SHP77 treated with DMSO at 0.1 percent for 48 hours (cell line): ENCODE data around the gene RAD51D.
"Not testable (repeated sequence)": the region's sequence is repeated elsewhere in the genome, so short reads cannot be mapped to it uniquely, and the experiment has no call there.

Experiments used
- DNase-seq: peaks from one replicate; lab custom pipeline; 2025; lab: John Stamatoyannopoulos, UW

RAD51D gene

DNA sequence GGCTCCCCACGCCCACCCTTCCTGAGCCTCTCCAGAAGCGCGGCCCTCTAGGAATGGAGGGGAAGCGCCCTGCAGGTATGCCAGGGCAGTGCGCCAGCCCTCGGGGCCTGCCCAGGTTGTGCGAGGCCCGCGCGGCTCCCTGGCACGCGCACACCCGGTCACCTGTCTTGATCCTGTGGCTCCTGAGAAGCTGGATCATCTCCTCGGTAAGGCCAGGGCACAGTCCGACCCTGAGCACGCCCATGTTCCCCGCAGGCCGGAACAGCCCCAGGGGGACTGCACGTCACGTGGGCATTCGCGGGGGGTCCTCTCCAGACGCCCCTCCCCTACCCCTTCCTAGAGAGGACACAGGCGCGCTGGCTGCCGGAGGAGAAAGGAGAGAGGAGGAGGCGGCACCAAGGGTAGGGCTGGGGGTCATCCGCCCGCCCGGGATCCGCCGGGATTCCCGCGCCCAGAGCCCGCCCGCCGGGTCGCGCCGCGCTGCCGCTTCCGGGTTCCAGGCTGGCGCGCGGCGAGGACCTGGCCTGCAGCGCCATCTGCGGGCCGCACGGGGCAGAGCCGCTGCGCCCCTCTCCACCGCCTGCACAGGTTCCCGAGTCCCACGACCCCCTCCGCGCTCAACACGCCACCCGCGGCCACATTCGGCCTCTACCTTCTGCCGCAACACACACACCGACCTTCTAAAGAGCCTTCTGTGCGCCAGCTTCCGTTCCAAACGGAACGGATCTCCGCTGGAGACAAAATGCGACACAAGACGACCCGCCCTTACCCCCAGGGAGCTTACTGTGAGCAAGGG, at the start of gene RAD51D:
TSS of gene RAD51D (minus strand) at position 491 of the 796 bp plus-strand sequence. CDS start at position 244, 247 bp downstream.
- DNase-seq = peak; percentile 43

DNA sequence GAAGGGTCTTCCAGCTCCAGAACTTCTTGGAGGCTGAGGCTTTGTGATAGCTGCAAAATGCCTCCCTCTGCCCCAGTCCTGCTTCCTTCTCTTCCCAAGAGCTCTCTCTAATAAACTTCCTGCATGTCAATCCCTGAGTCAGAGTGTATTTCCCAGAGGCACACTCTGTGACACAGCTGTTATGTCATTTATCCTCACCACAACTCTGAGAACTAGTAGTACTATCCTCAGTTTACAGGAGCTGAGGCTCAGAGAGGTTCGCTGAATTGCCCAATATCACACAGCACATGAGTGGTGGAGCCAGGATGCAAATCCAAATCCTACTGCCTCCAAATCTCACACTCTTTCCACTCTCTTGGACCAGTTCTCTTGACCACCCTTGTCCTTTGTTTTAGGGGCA, 48.0 kb upstream of the RAD51D start:
- DNase-seq = no peak

DNA sequence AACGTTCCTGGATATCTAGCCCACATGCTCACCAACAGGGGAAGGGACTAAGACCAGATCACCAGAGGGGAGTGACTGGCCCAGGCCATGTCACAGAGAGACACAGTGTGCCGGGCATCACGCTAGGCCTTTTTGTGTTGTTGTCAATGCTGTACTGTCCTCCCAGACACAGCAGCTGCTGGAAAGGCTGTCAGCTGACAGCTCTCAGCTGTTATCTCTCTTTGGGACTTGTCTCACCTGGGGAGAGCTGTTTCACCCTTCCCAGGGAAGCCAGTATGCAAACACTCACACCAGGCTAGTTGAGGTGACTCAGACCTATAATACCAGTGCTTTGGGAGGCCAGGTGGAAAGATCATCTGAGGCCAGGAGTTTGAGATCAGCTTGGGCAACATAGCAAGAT, 47.4 kb upstream of the RAD51D start:
- DNase-seq = no peak

- DNase-seq = no peak
Measured at GRCh38 chr17:35166526-35166925, 46.9 kb upstream of the RAD51D start.

GRCh38 chr17:35164716-35165115, 45.1 kb upstream of the RAD51D start:
- no peak for DNase-seq

- no peak for DNase-seq
Measured at GRCh38 chr17:35163886-35164285, 44.2 kb upstream of the RAD51D start.

DNA sequence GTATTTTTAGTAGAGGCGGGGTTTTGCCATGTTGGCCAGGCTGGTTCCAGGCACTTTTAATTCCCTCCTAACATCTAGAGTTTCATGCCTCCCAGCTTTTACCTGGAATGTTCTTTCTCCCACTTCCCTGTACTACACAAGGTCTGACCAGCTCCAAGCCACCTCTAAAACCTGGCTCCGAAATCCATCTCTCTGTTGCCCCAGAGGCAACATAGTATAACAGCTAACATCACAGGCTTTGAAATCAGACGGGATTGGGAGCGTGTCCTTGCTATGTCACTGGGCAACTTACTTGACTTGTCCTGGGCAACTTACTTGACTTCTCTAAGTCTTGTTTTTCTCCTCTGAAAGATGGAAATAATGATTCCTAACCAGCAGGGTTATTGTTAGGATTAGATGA, 43.1 kb upstream of the RAD51D start:
- no peak for DNase-seq

GRCh38 chr17:35161281-35161761, 41.7 kb upstream of the RAD51D start:
- DNase-seq = no peak

DNA sequence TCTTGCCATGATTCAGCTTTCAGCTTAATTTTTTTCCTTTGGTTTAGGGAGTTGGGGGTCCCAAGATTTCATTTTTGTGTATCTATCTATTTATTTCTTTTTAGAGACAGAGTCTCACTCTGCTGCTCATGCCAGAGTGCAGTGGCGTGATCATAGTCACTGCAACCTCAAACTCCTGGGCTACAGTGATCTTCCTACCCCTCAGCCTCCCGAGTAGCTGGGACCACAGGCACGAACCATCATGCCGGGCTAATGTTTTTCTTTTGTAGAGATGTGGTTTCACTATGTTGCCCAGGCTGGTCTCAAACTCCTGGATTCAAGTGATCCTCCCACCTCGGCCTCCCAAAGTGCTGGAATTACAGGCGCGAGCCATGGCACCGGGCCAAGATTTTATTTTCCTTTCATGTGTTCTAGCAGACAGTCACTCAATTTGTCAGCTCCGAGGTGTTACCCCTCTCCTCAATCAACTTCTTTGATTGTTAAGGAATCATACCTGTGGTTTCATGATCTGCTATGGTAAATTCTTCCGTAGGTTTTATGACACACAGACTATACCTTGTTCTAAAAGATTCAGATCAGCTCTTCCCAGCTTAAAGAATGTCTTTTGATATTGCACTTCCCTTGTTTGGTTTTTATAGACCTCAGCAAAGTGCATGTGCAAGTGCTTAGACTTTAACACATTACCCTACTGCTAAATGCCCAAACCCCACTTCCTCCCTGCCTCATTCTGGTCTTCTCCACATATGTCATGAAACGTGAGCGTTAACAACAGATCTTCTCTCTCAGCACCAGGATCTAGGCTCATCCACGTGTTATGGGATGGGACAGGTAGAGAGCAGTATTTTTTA, 40.9 kb upstream of the RAD51D start:
- no peak for DNase-seq

DNA sequence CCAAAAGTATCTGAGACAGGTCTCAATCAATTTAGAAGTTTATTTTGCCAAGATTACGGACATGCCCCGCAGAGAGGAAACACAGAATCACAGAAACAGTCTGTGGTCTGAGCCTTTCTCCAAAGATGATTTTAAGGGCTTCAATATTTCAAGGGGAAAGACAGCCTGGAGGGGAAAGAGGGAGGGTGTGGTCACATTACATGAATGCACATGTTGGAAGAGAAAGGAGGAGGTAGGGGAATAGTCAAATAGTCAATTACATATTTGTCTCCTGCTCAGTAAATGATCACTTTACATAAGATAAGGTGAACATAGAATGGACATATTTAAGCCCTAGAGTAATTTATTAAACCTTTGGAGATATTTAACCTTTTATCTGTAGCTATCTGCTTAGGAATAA, 40.3 kb upstream of the RAD51D start:
- no peak for DNase-seq

DNA sequence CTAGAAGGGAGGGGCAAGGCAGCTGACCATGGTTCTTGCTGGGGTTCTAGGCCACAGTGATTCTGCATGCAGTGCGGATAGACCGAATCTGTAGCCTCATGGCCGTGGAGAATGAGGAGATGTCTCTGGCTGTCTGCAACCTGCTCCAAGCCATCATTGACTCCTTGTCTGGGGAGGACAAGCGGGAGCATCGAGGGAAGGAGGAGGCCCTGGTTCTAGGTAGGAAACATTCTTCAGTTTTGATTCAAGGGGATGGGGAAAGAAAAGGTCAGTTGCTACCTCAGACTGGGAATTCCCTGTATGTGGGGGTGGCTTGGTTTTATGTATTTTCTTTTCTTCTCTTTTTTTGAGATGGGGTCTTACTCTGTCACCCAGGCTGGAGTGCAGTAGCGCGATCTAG, 35.6 kb upstream of the RAD51D start:
- DNase-seq = no peak

- no peak for DNase-seq
Measured at GRCh38 chr17:35154196-35155165, 34.8 kb upstream of the RAD51D start.

DNA sequence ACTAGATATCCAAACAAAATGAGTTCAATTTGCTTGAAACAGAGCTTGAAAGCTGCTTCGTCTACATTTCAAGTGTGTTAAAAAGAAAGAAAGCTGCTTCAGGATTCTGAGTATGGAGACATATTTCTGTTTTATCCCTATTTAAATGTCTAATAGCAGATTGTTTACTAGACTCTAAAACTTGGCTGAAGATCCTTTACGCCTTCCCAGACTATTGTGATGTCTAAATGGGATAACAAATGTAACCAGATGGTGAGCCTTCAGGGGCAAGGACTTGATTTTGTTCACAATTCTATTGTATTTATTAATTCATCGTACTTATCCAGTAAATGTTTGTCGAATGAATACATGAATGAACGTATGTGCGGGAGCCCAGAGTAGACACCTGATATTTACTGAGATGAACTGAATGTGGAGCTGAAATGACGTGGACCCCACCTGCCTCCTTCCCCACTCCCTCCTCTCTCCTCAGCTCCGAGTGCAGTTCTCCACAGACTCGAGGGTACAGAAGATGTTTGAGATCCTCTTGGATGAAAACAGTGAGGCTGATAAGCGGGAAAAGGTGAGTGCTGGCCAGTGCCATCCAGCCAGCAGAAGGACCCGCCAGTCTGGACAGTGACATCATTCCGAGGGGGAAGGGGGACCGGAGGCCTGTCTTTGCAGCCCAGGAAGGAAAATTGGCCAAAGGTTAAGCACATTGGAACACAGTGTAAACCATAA, 32.9 kb upstream of the RAD51D start:
- DNase-seq = no peak

GRCh38 chr17:35151080-35151479, 31.4 kb upstream of the RAD51D start:
- DNase-seq = not testable (repeated sequence)

GRCh38 chr17:35149941-35150340, 30.3 kb upstream of the RAD51D start:
- DNase-seq = no peak

- no peak for DNase-seq
Measured at GRCh38 chr17:35148144-35148543, 28.5 kb upstream of the RAD51D start.

- no peak for DNase-seq
Measured at GRCh38 chr17:35147375-35147905, 27.8 kb upstream of the RAD51D start, which contains the start of gene UNC45B. Gene UNC45B, plus strand, starts transcription at chr17:35147817. Its CDS starts 447 bp downstream, at chr17:35148264.

DNA sequence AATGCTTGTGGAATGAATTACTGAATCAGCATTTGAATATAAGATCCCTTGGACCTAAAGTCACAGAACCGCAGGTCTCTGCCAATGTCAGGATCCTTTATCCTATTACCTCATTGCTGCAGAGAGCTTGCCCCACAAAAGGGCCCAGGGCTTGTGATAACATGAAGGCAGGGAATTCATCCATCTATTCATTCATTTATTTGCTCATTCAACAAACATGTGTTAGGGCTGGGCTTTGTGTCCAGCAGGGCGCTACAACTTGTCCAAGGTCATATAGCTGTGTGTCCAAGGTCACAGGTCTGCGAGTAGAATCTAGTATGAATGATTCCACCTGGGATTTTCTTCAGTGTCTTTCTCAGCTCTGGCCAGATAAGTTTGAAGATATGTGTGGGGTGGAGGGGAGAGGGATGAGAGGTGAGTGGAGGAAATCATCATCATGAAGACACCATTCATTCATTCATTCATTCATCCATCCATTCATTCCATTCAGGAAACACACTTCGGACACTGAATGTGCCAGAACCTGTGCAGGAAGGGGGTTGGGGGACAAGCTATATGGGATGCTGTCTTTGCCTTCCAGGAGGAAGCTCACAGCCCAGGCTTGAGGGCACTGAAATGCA, 26.7 kb upstream of the RAD51D start:
- DNase-seq = no peak

DNA sequence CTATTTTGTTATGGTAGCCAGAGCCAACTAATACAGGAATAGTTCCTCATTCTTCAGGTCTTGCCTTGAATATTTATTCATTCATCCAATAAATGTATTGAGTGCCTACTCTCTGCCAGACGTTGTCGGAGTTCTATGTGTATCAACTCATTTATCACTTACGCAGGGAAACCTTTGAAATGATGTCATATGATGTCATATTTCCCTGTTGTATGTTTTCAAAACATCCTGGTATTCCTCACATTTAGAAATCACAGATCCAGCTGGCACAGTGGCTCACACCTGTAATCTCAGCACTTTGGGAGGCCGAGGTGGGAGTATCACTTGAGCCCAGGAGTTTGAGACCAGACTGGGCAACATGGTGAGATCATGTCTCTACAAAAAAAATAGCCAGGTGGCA, 25.2 kb upstream of the RAD51D start:
- DNase-seq = no peak

GRCh38 chr17:35142467-35142796, 22.8 kb upstream of the RAD51D start:
- DNase-seq = no peak
